Central memory CD8-positive, alpha-beta T cell (primary cell): ENCODE data around the gene CLEC9A.
"Not testable (repeated sequence)": the region's sequence is repeated elsewhere in the genome, so short reads cannot be mapped to it uniquely, and the experiment has no call there.

Experiments used
- ATAC-seq: fragments of 150-1000 bp; cut with Tn5 transposase; replicated peaks from 2 replicates; pipeline ENCODE4 v1.10.0; 2022; ENCODE audit warnings: mild to moderate bottlenecking, moderate FRiP score, moderate number of reproducible peaks; ENCODE audit not compliant: poor library complexity, severe bottlenecking; ENCODE audit errors: extremely low read depth
- DNase-seq, 2 donors: peaks; one replicate each; pipeline ENCODE4 v3.0.0; 2021; ENCODE audit warnings: low spot score in 2 of 2
- H3K27ac Mint-ChIP-seq: one replicate; pipeline ENCODE4 v1.8.0; 2022; ENCODE audit warnings: low read depth, mild to moderate bottlenecking, moderate library complexity, mixed read lengths
- H3K27me3 Mint-ChIP-seq: one replicate; pipeline ENCODE4 v1.8.0; 2022; ENCODE audit warnings: mixed read lengths
- H3K36me3 Mint-ChIP-seq: one replicate; pipeline ENCODE4 v1.8.0; 2022; ENCODE audit warnings: mild to moderate bottlenecking, moderate library complexity, mixed read lengths; ENCODE audit not compliant: insufficient read depth
- H3K4me1 Mint-ChIP-seq: one replicate; pipeline ENCODE4 v1.8.0; 2022; ENCODE audit warnings: mixed read lengths
- H3K4me3 Mint-ChIP-seq: one replicate; pipeline ENCODE4 v1.8.0; 2022; ENCODE audit warnings: mild to moderate bottlenecking, moderate library complexity, mixed read lengths
- H3K9me3 Mint-ChIP-seq: one replicate; pipeline ENCODE4 v1.8.0; 2022; ENCODE audit warnings: mixed read lengths

CLEC9A gene

DNA sequence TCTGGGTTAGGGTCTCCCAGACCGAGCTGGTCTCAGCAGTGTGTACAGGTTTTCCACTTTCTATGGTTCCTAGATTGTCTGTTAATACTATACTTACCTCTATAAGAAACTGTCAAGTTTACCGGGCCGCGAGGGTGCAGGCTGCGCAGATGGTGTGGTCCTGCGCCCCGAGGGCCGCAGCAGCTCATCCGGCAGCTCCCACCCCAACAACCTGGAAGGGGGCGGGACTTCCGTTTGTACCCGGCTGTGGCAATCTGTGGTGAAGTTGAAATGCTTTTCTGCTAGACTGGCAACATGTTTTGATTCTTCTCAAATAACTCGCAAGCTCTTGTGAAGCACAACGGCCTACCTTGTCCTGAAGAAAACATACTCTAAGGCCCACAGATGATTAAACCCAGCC lies at the start of gene CLEC9A:
Gene CLEC9A (plus strand): TSS at position 237 of the 400 bp plus-strand sequence. CDS start 22,006 bp downstream, outside the sequence.
- H3K27me3 Mint-ChIP-seq: peaks cover 45% of the 10 kb centered on the region
- H3K4me1 Mint-ChIP-seq: no peaks in the 10 kb centered on the region
- DNase-seq (no peak), ATAC-seq (no peak)
- peaks cover 3% of the 10 kb centered on the region for H3K36me3 Mint-ChIP-seq
- H3K4me3 Mint-ChIP-seq: no peak within 1 kb of the TSS
- no peak within 1 kb of the TSS for H3K27ac Mint-ChIP-seq
- no peaks in the 10 kb centered on the region for H3K9me3 Mint-ChIP-seq

- Mint-ChIP-seq H3K27ac (no peak overlapping the region), H3K4me1 (no peaks in the 10 kb centered on the region), H3K36me3 (no peaks in the 10 kb centered on the region), H3K9me3 (no peaks in the 10 kb centered on the region), H3K4me3 (no peak overlapping the region), H3K27me3 (peaks cover 46% of the 10 kb centered on the region)
- no peak for ATAC-seq
- DNase-seq: no peak
Measured at GRCh38 chr12:9991876-9992275, 38.6 kb upstream of the CLEC9A start.

DNA sequence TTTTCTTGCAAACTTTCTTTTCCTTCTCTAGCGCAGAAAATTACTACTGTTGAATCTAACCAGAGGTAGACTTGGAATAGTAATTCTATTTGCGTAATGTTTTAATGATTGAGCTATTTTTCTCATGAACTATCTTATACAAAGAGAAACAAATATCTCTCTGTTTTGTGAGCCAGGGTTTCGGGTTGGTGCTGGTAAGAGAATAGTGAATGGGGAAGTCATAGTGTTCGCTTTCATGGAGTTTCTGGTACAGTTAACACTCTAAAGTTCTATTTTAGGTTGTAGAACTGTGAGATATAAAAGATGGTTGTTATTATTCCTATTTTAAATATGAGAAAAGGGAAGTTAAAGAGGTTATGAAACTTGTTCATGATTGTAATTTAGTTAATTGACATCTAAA lies 38.2 kb upstream of the CLEC9A start:
- Mint-ChIP-seq H3K27me3 (peaks cover 46% of the 10 kb centered on the region), H3K36me3 (no peaks in the 10 kb centered on the region), H3K4me3 (no peak overlapping the region), H3K27ac (no peak overlapping the region), H3K4me1 (no peaks in the 10 kb centered on the region), H3K9me3 (no peaks in the 10 kb centered on the region)
- no peak for ATAC-seq
- no peak for DNase-seq

GRCh38 chr12:9999016-9999415 lies 31.5 kb upstream of the CLEC9A start, which contains the start of gene CLEC1B:
TSS of gene CLEC1B (minus strand) at chr12:9999121. CDS start at chr12:9999100, 21 bp downstream.
- Mint-ChIP-seq H3K4me1 (no peaks in the 10 kb centered on the region), H3K27me3 (peaks cover 43% of the 10 kb centered on the region), H3K4me3 (no peak within 1 kb of the TSS), H3K36me3 (no peaks in the 10 kb centered on the region), H3K9me3 (no peaks in the 10 kb centered on the region), H3K27ac (no peak within 1 kb of the TSS)
- no peak for ATAC-seq
- DNase-seq: no peak

GRCh38 chr12:10001171-10001776 lies 29.2 kb upstream of the CLEC9A start:
- ATAC-seq (no peak), DNase-seq (no peak)
- Mint-ChIP-seq H3K36me3 (no peaks in the 10 kb centered on the region), H3K4me3 (no peak overlapping the region), H3K9me3 (no peaks in the 10 kb centered on the region), H3K4me1 (no peaks in the 10 kb centered on the region), H3K27ac (no peak overlapping the region), H3K27me3 (peaks cover 50% of the 10 kb centered on the region)

DNA sequence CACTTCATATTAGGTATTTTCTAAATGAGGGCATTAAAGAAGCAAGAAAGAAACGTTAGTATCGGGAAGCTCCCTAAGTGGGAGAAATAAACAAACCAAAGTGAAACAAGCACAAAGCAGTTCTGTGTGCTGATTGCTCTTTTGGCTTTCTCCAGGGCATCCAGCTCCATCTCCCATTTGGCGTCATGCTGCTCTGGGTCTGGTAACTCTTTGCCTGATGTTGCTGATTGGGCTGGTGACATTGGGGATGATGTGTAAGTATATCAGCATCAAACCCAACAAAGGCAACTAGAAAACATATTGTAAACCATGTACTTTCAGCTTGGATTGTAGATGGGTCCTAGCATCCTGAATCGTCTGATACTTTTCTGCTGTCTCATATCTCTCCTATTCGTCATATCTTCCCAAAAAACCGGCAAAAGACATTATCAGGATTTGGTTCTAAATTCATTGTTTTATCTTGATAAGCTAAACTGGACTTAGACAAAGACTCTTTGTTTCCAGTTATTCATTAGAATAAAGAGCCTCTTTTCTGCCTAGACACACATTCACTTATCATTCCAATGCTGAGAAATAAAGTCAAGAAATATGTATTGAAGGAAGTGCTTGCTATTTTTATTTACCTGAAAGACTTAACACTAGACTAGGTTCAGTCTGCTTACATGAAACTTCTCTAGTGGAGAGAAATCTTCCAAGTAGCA lies 17.7 kb upstream of the CLEC9A start:
- no peak overlapping the region for H3K27ac Mint-ChIP-seq
- H3K4me3 Mint-ChIP-seq: no peak overlapping the region
- no peaks in the 10 kb centered on the region for H3K9me3 Mint-ChIP-seq
- H3K27me3 Mint-ChIP-seq: peaks cover 82% of the 10 kb centered on the region
- no peaks in the 10 kb centered on the region for H3K36me3 Mint-ChIP-seq
- H3K4me1 Mint-ChIP-seq: no peaks in the 10 kb centered on the region
- ATAC-seq: no peak
- DNase-seq: no peak

GRCh38 chr12:10015450-10015849 lies 15.0 kb upstream of the CLEC9A start:
- Mint-ChIP-seq H3K27ac (no peak overlapping the region), H3K36me3 (no peaks in the 10 kb centered on the region)

DNA sequence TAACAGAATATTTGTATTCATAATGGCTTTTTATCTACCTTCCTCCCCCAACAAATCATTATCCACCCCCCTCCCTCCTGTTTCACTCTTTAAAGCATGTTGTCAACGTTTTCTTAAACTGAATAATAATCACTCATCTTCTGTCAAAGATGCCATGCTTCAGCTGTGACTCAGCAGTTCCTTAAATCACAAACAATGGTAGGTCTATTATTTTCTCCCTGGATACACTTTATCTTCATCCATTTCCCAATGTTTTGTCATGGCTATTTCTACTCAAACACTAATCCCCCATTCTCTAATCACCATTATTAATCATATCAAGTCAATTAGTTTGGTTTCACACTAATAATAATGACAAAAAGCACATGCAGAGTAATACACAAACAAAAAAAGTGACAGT lies 13.6 kb upstream of the CLEC9A start:
- Mint-ChIP-seq H3K9me3 (no peaks in the 10 kb centered on the region), H3K27ac (no peak overlapping the region), H3K27me3 (peaks cover 47% of the 10 kb centered on the region), H3K4me3 (no peak overlapping the region), H3K4me1 (no peaks in the 10 kb centered on the region), H3K36me3 (no peaks in the 10 kb centered on the region)
- DNase-seq: no peak
- ATAC-seq: no peak

More at GRCh38 chr12:10015450-10015849, 15.0 kb upstream of the CLEC9A start:
- peaks cover 57% of the 10 kb centered on the region for H3K27me3 Mint-ChIP-seq
- no peaks in the 10 kb centered on the region for H3K9me3 Mint-ChIP-seq
- ATAC-seq (no peak), DNase-seq (no peak)
- no peaks in the 10 kb centered on the region for H3K4me1 Mint-ChIP-seq
- H3K4me3 Mint-ChIP-seq: no peak overlapping the region

GRCh38 chr12:10018386-10018785 lies 12.1 kb upstream of the CLEC9A start:
- Mint-ChIP-seq H3K9me3 (no peaks in the 10 kb centered on the region), H3K4me1 (no peaks in the 10 kb centered on the region), H3K36me3 (no peaks in the 10 kb centered on the region), H3K27me3 (peaks cover 42% of the 10 kb centered on the region), H3K4me3 (no peak overlapping the region), H3K27ac (no peak overlapping the region)
- DNase-seq (no peak), ATAC-seq (no peak)

- Mint-ChIP-seq H3K9me3 (no peaks in the 10 kb centered on the region), H3K4me1 (no peaks in the 10 kb centered on the region), H3K36me3 (peaks cover 4% of the 10 kb centered on the region), H3K27ac (no peak overlapping the region), H3K4me3 (no peak overlapping the region), H3K27me3 (peaks cover 35% of the 10 kb centered on the region)
- DNase-seq: no peak
- no peak for ATAC-seq
Measured at GRCh38 chr12:10021342-10021741, 9.1 kb upstream of the CLEC9A start.

DNA sequence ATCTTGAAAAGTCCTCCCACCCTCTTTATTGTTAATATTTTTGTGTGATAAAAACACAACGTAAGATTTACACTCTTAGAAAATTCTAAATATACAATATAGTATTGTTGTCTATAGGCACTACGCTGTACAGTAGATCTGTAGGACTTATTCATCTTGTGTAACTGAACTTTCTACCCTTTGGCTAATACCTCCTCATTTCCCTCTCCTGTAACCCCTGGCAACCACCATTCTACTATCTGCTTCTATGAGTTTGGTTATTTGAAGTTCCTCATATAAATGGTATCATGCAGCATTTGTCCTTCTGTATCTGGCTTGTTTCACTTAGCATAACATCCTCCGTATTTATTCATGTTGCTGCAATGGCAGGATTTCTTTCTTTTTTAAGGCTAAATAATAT lies 5.2 kb upstream of the CLEC9A start:
- H3K9me3 Mint-ChIP-seq: no peaks in the 10 kb centered on the region
- no peaks in the 10 kb centered on the region for H3K4me1 Mint-ChIP-seq
- H3K4me3 Mint-ChIP-seq: no peak overlapping the region
- H3K27ac Mint-ChIP-seq: no peak overlapping the region
- no peak for DNase-seq
- no peak for ATAC-seq
- H3K36me3 Mint-ChIP-seq: peaks cover 4% of the 10 kb centered on the region
- H3K27me3 Mint-ChIP-seq: peaks cover 39% of the 10 kb centered on the region

DNA sequence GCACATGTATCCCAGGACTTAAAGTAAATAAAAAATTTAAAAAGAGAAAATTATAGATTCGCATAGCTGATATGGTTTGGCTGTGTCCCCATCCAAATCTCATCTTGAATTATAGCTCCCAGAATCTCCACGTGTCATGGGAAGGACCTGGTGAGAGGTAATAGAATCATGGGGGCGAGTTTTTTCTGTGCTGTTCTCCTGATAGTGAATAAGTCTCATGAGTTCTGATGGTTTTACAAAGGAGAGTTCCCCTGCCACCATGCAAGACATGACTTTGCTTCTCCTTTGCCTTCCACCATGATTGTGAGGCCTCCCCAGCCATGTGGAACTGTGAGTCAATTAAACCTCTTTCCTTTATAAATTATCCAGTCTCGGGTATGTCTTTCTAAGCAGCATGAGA lies 3.8 kb upstream of the CLEC9A start:
- ATAC-seq, H3K4me3 Mint-ChIP-seq, H3K9me3 Mint-ChIP-seq, H3K36me3 Mint-ChIP-seq, H3K4me1 Mint-ChIP-seq, DNase-seq, H3K27ac Mint-ChIP-seq: not testable (repeated sequence)
- peaks cover 42% of the 10 kb centered on the region for H3K27me3 Mint-ChIP-seq

DNA sequence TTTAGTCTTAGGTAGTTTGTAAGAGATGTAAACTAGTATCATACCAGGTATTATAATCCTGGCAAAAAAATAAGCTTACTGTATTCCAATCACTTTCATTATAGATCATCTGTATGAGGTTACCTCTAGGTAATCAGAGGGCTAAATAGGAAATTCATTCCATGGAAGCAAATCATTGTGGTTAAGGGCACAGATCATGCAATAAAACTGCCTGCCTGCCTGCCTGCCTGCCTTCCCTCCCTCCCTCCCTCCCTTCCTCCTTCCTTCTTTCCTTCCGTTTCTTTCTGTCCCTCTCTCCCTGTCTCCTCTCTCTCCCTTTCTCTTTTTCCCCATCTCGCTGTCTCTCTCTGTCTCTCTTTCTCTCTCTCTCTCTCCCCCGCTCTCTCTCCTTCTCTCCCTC lies 3.2 kb upstream of the CLEC9A start:
- peaks cover 4% of the 10 kb centered on the region for H3K36me3 Mint-ChIP-seq
- no peak overlapping the region for H3K4me3 Mint-ChIP-seq
- H3K27me3 Mint-ChIP-seq: peaks cover 42% of the 10 kb centered on the region
- DNase-seq (no peak), ATAC-seq (no peak)
- H3K9me3 Mint-ChIP-seq: no peaks in the 10 kb centered on the region
- H3K4me1 Mint-ChIP-seq: no peaks in the 10 kb centered on the region
- no peak overlapping the region for H3K27ac Mint-ChIP-seq
